ENCODE measurements around the gene UGT1A8. TPM values are rescaled to one million over a fixed set of nuclear protein-coding genes. Genes with fewer than 3 reads are reported as not detected.

The UGT1A8 gene
- total and polyA plus RNA-seq, 2 of the 4 experiments (the other 2 are of a cell fraction): not detected

DNA sequence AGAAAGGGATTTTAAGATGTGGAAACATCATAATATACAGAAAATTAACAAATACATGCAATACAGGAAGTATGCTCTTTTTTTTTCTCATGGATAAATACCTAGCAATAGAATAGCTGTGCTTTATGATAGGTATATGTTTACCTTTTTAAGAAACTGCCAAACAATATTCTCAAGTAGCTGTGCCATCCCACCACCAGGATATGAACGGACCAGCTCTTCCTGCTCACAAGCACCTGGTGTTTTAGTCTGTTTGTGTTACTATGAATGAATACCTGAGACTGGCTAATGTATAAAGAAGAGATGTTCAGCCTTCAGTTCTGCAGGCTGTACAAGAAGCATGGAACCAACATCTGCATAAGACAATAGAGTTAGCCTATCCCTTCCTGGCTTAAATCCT lies 19.9 kb upstream of the UGT1A8 start:
- no peak overlapping the region for H2BK15ac ChIP-seq (ENCODE audit: low read depth, low read length)
- H2AK5ac ChIP-seq (ENCODE audit: low read depth, low read length): no peak overlapping the region
- in situ Hi-C loops (cut with MboI; ENCODE audit: low sequenced_read_pairs): no loop called here
- H3K9me1 ChIP-seq (ENCODE audit: insufficient read depth, low read length): no peaks in the 10 kb centered on the region
- no peak overlapping the region for H3K9ac ChIP-seq (ENCODE audit: low read depth, low read length)
- H3K36me3 ChIP-seq (ENCODE audit: control insufficient read depth, insufficient read depth, low read length): no peaks in the 10 kb centered on the region
- no peak overlapping the region for H4K91ac ChIP-seq (ENCODE audit: insufficient read depth, low read depth, low read length)
- ChIA-PET CTCF (interaction anchor here (0.6 kb wide), 1 partner anchor 29 kb away, joined by 4 read pairs; no protein-coding TSS in a partner anchor), POLR2A (ENCODE audit: unreplicated experiment) (no interaction called here)
- TF ChIP-seq RAD21 (IDR thresholded peaks at IDR 0.05; ENCODE audit: low read length): no peak
- no peak for TF ChIP-seq MAFK (IDR thresholded peaks at IDR 0.05; ENCODE audit: low read depth, low read length)
- TF ChIP-seq, protein P1, sequence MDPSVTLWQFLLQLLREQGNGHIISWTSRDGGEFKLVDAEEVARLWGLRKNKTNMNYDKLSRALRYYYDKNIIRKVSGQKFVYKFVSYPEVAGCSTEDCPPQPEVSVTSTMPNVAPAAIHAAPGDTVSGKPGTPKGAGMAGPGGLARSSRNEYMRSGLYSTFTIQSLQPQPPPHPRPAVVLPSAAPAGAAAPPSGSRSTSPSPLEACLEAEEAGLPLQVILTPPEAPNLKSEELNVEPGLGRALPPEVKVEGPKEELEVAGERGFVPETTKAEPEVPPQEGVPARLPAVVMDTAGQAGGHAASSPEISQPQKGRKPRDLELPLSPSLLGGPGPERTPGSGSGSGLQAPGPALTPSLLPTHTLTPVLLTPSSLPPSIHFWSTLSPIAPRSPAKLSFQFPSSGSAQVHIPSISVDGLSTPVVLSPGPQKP (IDR thresholded peaks at IDR 0.05; ENCODE audit: borderline replicate concordance, low read depth, low read length): no peak
- no peak for TF ChIP-seq MXI1 (IDR thresholded peaks at IDR 0.05; ENCODE audit: borderline replicate concordance, low read depth, low read length)
- no peak for TF ChIP-seq RCOR1 (IDR thresholded peaks at IDR 0.05; ENCODE audit: insufficient replicate concordance, low read length)
- TF ChIP-seq POLR2A (IDR thresholded peaks at IDR 0.05; ENCODE audit: low read depth, low read length): no peak
- no peak for TF ChIP-seq CEBPB (IDR thresholded peaks at IDR 0.05; ENCODE audit: low read depth, low read length)
- TF ChIP-seq, protein P2, sequence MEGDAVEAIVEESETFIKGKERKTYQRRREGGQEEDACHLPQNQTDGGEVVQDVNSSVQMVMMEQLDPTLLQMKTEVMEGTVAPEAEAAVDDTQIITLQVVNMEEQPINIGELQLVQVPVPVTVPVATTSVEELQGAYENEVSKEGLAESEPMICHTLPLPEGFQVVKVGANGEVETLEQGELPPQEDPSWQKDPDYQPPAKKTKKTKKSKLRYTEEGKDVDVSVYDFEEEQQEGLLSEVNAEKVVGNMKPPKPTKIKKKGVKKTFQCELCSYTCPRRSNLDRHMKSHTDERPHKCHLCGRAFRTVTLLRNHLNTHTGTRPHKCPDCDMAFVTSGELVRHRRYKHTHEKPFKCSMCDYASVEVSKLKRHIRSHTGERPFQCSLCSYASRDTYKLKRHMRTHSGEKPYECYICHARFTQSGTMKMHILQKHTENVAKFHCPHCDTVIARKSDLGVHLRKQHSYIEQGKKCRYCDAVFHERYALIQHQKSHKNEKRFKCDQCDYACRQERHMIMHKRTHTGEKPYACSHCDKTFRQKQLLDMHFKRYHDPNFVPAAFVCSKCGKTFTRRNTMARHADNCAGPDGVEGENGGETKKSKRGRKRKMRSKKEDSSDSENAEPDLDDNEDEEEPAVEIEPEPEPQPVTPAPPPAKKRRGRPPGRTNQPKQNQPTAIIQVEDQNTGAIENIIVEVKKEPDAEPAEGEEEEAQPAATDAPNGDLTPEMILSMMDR (conservative IDR thresholded peaks at IDR 0.05; ENCODE audit: low read depth, low read length): no peak
- TF ChIP-seq NFE2L2 (IDR thresholded peaks at IDR 0.05; ENCODE audit: low read depth, low read length): no peak
- TF ChIP-seq CHD1 (IDR thresholded peaks at IDR 0.05; ENCODE audit: low read depth, low read length): no peak
- TF ChIP-seq, protein P3, sequence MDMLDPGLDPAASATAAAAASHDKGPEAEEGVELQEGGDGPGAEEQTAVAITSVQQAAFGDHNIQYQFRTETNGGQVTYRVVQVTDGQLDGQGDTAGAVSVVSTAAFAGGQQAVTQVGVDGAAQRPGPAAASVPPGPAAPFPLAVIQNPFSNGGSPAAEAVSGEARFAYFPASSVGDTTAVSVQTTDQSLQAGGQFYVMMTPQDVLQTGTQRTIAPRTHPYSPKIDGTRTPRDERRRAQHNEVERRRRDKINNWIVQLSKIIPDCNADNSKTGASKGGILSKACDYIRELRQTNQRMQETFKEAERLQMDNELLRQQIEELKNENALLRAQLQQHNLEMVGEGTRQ (IDR thresholded peaks at IDR 0.05; ENCODE audit: low read depth, low read length): no peak
- TF ChIP-seq RFX5 (IDR thresholded peaks at IDR 0.05; ENCODE audit: low read depth, low read length): no peak
- no peak for TF ChIP-seq BHLHE40 (IDR thresholded peaks at IDR 0.05; ENCODE audit: low read depth, low read length)
- no peak for TF ChIP-seq MAZ (IDR thresholded peaks at IDR 0.05; ENCODE audit: borderline replicate concordance, low read depth, low read length)
- DNase-seq: no peak
- no peak overlapping the region for H3K4me3 ChIP-seq (ENCODE audit: insufficient read depth, low read depth, low read length)
- H2BK120ac ChIP-seq (ENCODE audit: low read depth, low read length): no peak overlapping the region
- no peaks in the 10 kb centered on the region for H3K4me1 ChIP-seq (ENCODE audit: control insufficient read depth, insufficient read depth, low read length)
- no peak overlapping the region for H2BK5ac ChIP-seq (ENCODE audit: low read depth, low read length, poor library complexity, severe bottlenecking)
- no peak overlapping the region for H2BK20ac ChIP-seq (ENCODE audit: low read depth, low read length)
- intact Hi-C loops (cut with micrococcal nuclease): no loop called here
- H3K27ac ChIP-seq (ENCODE audit: insufficient read depth, low read length): no peak overlapping the region
- BruUV-seq (replicated peaks): no TSS peak
- no peak overlapping the region for H3K4me2 ChIP-seq (ENCODE audit: low read depth, low read length)
- no peak overlapping the region for H3K14ac ChIP-seq (replicated peaks; ENCODE audit: low read depth, low read length)
- no peaks in the 10 kb centered on the region for H4K20me1 ChIP-seq (ENCODE audit: insufficient read depth, low read length)
- no peak overlapping the region for H3K23ac ChIP-seq (ENCODE audit: low read depth, low read length)
- H3K18ac ChIP-seq (ENCODE audit: low read depth, low read length): no peak overlapping the region
- H3K27me3 ChIP-seq (ENCODE audit: control insufficient read depth, insufficient read depth, low read length): peaks cover 4% of the 10 kb centered on the region
- no peak overlapping the region for H4K5ac ChIP-seq (ENCODE audit: low read depth, low read length)
- H3K79me1 ChIP-seq (ENCODE audit: low read depth in 1 of 2, low read length in 2 of 2): no peaks in the 10 kb centered on the region
- H2AK9ac ChIP-seq (replicated peaks; ENCODE audit: low read depth, low read length, poor library complexity): no peak overlapping the region
- H3K56ac ChIP-seq (ENCODE audit: extremely low read depth, insufficient read depth, low read length): no peak overlapping the region
- H4K8ac ChIP-seq (ENCODE audit: low read depth in 2 of 2, low read length in 2 of 2): no peak overlapping the region
- no peak for ATAC-seq (ENCODE audit: low read depth)
- WGBS, 2 experiments (ENCODE audit: extremely low coverage in 2 of 2, insufficient read length in 1 of 2): no CpG with 5 or more reads among the region's 1 CpG
- no peak overlapping the region for H3K4ac ChIP-seq (ENCODE audit: low read depth, low read length)
- H2AFZ ChIP-seq (replicated peaks; ENCODE audit: low read length, poor library complexity): no peak overlapping the region
- dilution Hi-C loops (cut with HindIII; ENCODE audit: low sequenced_read_pairs, unreplicated experiment): no loop called here
- H3K9me3 ChIP-seq (ENCODE audit: control insufficient read depth, insufficient read depth, low read length): no peaks in the 10 kb centered on the region

Data from IMR-90 (cell line).